GM23338 (cell line): Measurements from ENCODE around the gene AHCY. TPM values are rescaled to one million over a fixed set of nuclear protein-coding genes. Genes with fewer than 3 reads are reported as not detected.

Source experiments
- ATAC-seq: fragments of 200-7000 bp; cut with Tn5 transposase; 3 replicates; pipeline ENCODE4 v1.9.1; 2020
- DNase-seq: peaks from one replicate; pipeline ENCODE4 v3.0.0-alpha.2; 2015; ENCODE audit warnings: low spot score
- H2AFZ ChIP-seq: fragments of 200-600 bp; sonication (generic); 2 replicates; pipeline ENCODE4 v1.8.0; 2016; ENCODE audit warnings: antibody characterized with exemption, mild to moderate bottlenecking, moderate library complexity
- H3F3A ChIP-seq: fragments of 200-600 bp; sonication (generic); replicated peaks from 2 replicates; pipeline ENCODE4 v1.8.0; 2017; ENCODE audit warnings: antibody characterized with exemption, mixed run types, low read depth
- H3K27ac ChIP-seq: fragments of 200-600 bp; sonication (generic); 2 replicates; pipeline ENCODE4 v1.6.1; 2016; ENCODE audit warnings: low read depth
- H3K27me3 ChIP-seq: fragments of 200-600 bp; sonication (generic); 2 replicates; pipeline ENCODE4 v1.8.0; 2016; ENCODE audit warnings: mild to moderate bottlenecking, mixed run types, moderate library complexity; ENCODE audit not compliant: insufficient read depth
- H3K36me3 ChIP-seq: fragments of 200-600 bp; sonication (generic); 2 replicates; pipeline ENCODE4 v1.8.0; 2016; ENCODE audit warnings: mild to moderate bottlenecking; ENCODE audit not compliant: insufficient read depth
- H3K4me1 ChIP-seq: fragments of 200-600 bp; sonication (generic); 2 replicates; pipeline ENCODE4 v1.8.0; 2016; ENCODE audit warnings: mild to moderate bottlenecking, moderate library complexity; ENCODE audit not compliant: insufficient read depth
- H3K4me2 ChIP-seq: fragments of 200-600 bp; sonication (generic); 2 replicates; pipeline ENCODE4 v1.7.1; 2017; ENCODE audit warnings: mixed run types
- H3K4me3 ChIP-seq: fragments of 200-600 bp; sonication (generic); 2 replicates; pipeline ENCODE4 v1.6.1; 2016; ENCODE audit warnings: mixed run types
- H3K79me2 ChIP-seq: fragments of 200-600 bp; sonication (generic); replicated peaks from 2 replicates; pipeline ENCODE4 v1.8.0; 2017; ENCODE audit warnings: mild to moderate bottlenecking; ENCODE audit not compliant: insufficient read depth
- H3K9me2 ChIP-seq: fragments of 200-600 bp; sonication (generic); 2 replicates; pipeline ENCODE4 v1.8.0; 2017; ENCODE audit not compliant: insufficient read depth
- H4K20me1 ChIP-seq: fragments of 200-600 bp; sonication (generic); replicated peaks from 2 replicates; pipeline ENCODE4 v1.8.0; 2017; ENCODE audit warnings: mild to moderate bottlenecking; ENCODE audit not compliant: insufficient read depth
- H3K27ac Mint-ChIP-seq: 2 replicates; pipeline ENCODE4 v1.8.0; 2020; ENCODE audit warnings: inconsistent platforms, mild to moderate bottlenecking, moderate library complexity, mixed read lengths
- H3K27me3 Mint-ChIP-seq: 3 replicates; pipeline ENCODE4 v1.8.0; 2022; ENCODE audit warnings: low read depth, mild to moderate bottlenecking, moderate library complexity, mixed read lengths, inconsistent platforms; ENCODE audit not compliant: insufficient read depth, poor library complexity
- H3K36me3 Mint-ChIP-seq: 3 replicates; pipeline ENCODE4 v1.8.0; 2021; ENCODE audit warnings: low read depth, mild to moderate bottlenecking, inconsistent platforms, moderate library complexity, mixed read lengths
- H3K4me1 Mint-ChIP-seq: 3 replicates; pipeline ENCODE4 v1.8.0; 2020; ENCODE audit warnings: mild to moderate bottlenecking, inconsistent platforms, mixed read lengths
- H3K4me3 Mint-ChIP-seq: 3 replicates; pipeline ENCODE4 v1.8.0; 2021; ENCODE audit warnings: moderate library complexity, mild to moderate bottlenecking, inconsistent platforms, mixed read lengths
- H3K9me3 Mint-ChIP-seq: 3 replicates; pipeline ENCODE4 v1.8.0; 2020; ENCODE audit warnings: moderate library complexity, mild to moderate bottlenecking, inconsistent platforms, mixed read lengths
- CREB1 ChIP-seq: fragments of 250-450 bp; sonication (Bioruptor Pico); IDR thresholded peaks from 2 replicates; pipeline ENCODE4 v1.5.0; 2020; ENCODE audit warnings: low read depth, mild to moderate bottlenecking, moderate library complexity
- CTCF ChIP-seq, 2 experiments: fragments of 200-600 bp in 1 of 2; sonication (generic) in 1 of 2; conservative IDR thresholded peaks; 2 replicates each; pipeline versions ENCODE4 v1.5.1 to v1.6.1; 2016 to 2017; ENCODE audit warnings: antibody characterized with exemption in 2 of 2, low read depth in 2 of 2, mild to moderate bottlenecking in 2 of 2, moderate library complexity in 1 of 2
- ETS1 ChIP-seq: IDR thresholded peaks from 2 replicates; pipeline ENCODE4 v1.6.1; 2016; ENCODE audit warnings: antibody characterized with exemption
- EZH2 ChIP-seq: fragments of 200-600 bp; sonication (generic); IDR thresholded peaks from one replicate; pipeline ENCODE4 v1.8.0; 2017; ENCODE audit warnings: antibody characterized with exemption, mild to moderate bottlenecking, low read depth; ENCODE audit not compliant: unreplicated experiment
- EZH2phosphoT487 ChIP-seq: fragments of 200-600 bp; sonication (generic); IDR thresholded peaks from one replicate; pipeline ENCODE4 v1.8.1; 2018; ENCODE audit warnings: antibody characterized with exemption; ENCODE audit not compliant: unreplicated experiment
- JUNB ChIP-seq: IDR thresholded peaks from one replicate; pipeline ENCODE4 v1.6.1; 2016; ENCODE audit warnings: antibody characterized with exemption; ENCODE audit not compliant: unreplicated experiment
- NANOG ChIP-seq: IDR thresholded peaks from 2 replicates; pipeline ENCODE4 v1.6.1; 2016; ENCODE audit warnings: antibody characterized with exemption, borderline replicate concordance
- POLR2AphosphoS5 ChIP-seq: IDR thresholded peaks from 2 replicates; pipeline ENCODE4 v1.6.1; 2016; ENCODE audit warnings: antibody characterized with exemption, low read depth
- REST ChIP-seq: IDR thresholded peaks from one replicate; pipeline ENCODE4 v1.6.1; 2018; ENCODE audit warnings: antibody characterized with exemption; ENCODE audit not compliant: unreplicated experiment
- STAT1 ChIP-seq: IDR thresholded peaks from one replicate; pipeline ENCODE4 v1.6.1; 2016; ENCODE audit warnings: antibody characterized with exemption; ENCODE audit not compliant: unreplicated experiment
- ZNF114 ChIP-seq: fragments of 250-450 bp; sonication (Bioruptor Pico); IDR thresholded peaks from 2 replicates; pipeline ENCODE4 v1.5.0; 2020; ENCODE audit warnings: mild to moderate bottlenecking, moderate library complexity
- ZNF331 ChIP-seq: fragments of 250-450 bp; sonication (Bioruptor Pico); IDR thresholded peaks from 2 replicates; pipeline ENCODE4 v1.5.0; 2020; ENCODE audit warnings: low read depth, mild to moderate bottlenecking, moderate library complexity
- ZNF462 ChIP-seq: fragments of 250-450 bp; sonication (Bioruptor Pico); IDR thresholded peaks from 2 replicates; pipeline ENCODE4 v1.5.0; 2020; ENCODE audit warnings: mild to moderate bottlenecking, moderate library complexity
- polyA plus RNA-seq: library from polyadenylated mRNA; unstranded; fragments of >200 nt; fragmentation: Nextera tagmentation; extraction: Ambion mirVana; gene quantifications from 2 replicates; pipeline ENCODE4 v1.2.1, GENCODE V29; 2016
- total RNA-seq: library from RNA; depleted of rRNA; stranded (reverse); fragments of >200 nt; shearing (Covaris generic); gene quantifications from 2 replicates; pipeline ENCODE4 v1.2.3, GENCODE V29; 2014

AHCY gene
- total and polyA plus RNA-seq, 2 experiments from 2014 or later: 138 to 423 TPM

- no peaks in the 10 kb centered on the region; the same call in 1 of the 2 replicates for H3K4me1 ChIP-seq
- no peak overlapping the region for H3K27ac Mint-ChIP-seq
- H3K27me3 ChIP-seq: no peaks in the 10 kb centered on the region
- no peaks in the 10 kb centered on the region for H3K9me3 Mint-ChIP-seq
- peaks cover 3% of the 10 kb centered on the region; the same call in 1 of the 3 replicates for H3K4me1 Mint-ChIP-seq
- H3K36me3 Mint-ChIP-seq: peaks cover 88% of the 10 kb centered on the region
- no peak overlapping the region for H3K4me3 Mint-ChIP-seq
- TF ChIP-seq STAT1 (no peak), ZNF462 (no peak), ZNF114 (CRISPR knock-in tag) (no peak), JUNB (no peak), CTCF (conservative IDR thresholded peaks at IDR 0.05; ENCODE audit: low read depth in 2 of 2) (no peak), REST (no peak), POLR2AphosphoS5 (no peak), NANOG (no peak), CREB1 (CRISPR knock-in tag) (no peak), EZH2phosphoT487 (no peak), ETS1 (no peak), EZH2 (no peak), ZNF331 (CRISPR knock-in tag) (no peak)
- peaks cover 57% of the 10 kb centered on the region for H3K36me3 ChIP-seq
- peaks cover 22% of the 10 kb centered on the region for H3K27me3 Mint-ChIP-seq
- H3K9me2 ChIP-seq: no peaks in the 10 kb centered on the region
- no peaks in the 10 kb centered on the region for H3F3A ChIP-seq
- DNase-seq (no peak), ATAC-seq (no peak)
- H3K79me2 ChIP-seq: peaks cover 39% of the 10 kb centered on the region
- H3K27ac ChIP-seq: no peak overlapping the region
- no peak overlapping the region for H3K4me2 ChIP-seq
- no peak overlapping the region for H2AFZ ChIP-seq
- peaks cover 40% of the 10 kb centered on the region for H4K20me1 ChIP-seq
- no peak overlapping the region for H3K4me3 ChIP-seq
Observed at GRCh38 chr20:34292496-34292895, 10.7 kb downstream of the AHCY start.
